ENCODE data around the gene SLC12A3.

- TF ChIP-seq CTCF (IDR thresholded peaks at IDR 0.05; ENCODE audit: low read depth, low read length) (no peak), MAX (IDR thresholded peaks at IDR 0.05; ENCODE audit: low read depth, low read length) (no peak), POLR2A (IDR thresholded peaks at IDR 0.05; ENCODE audit: extremely low read depth, insufficient read length) (no peak)
Measured at GRCh38 chr16:56815721-56816120, 49.3 kb upstream of the SLC12A3 start.

Measured in NB4 (cell line).